ENCODE measurements around the gene TAS1R1. TPM values are rescaled to one million over a fixed set of nuclear protein-coding genes. Genes with fewer than 3 reads are reported as not detected.

TAS1R1 gene
- total RNA-seq, 1 experiment from 2014 or later = 0.10 TPM

Other genes with a start within 250 kb of the TAS1R1 start
- 68.9 and 76.3 TPM in 2 replicates for gene ACOT7, start 161.5 kb upstream of the TAS1R1 start, total RNA-seq (2014; rRNA removed; shearing (Covaris generic))
- 0.04 and 0.62 TPM in 2 replicates for gene HES2, start 135.4 kb upstream of the TAS1R1 start, total RNA-seq (2014; rRNA removed; shearing (Covaris generic))
- 8.7 and 9.3 TPM in 2 replicates for gene ESPN, start 130.5 kb upstream of the TAS1R1 start, total RNA-seq (2014; rRNA removed; shearing (Covaris generic))
- gene TNFRSF25, start 89.1 kb upstream of the TAS1R1 start, total RNA-seq (2014; rRNA removed; shearing (Covaris generic)) = 5.4 and 15.7 TPM in 2 replicates
- 17.2 and 27.4 TPM in 2 replicates for gene PLEKHG5, start 63.6 kb upstream of the TAS1R1 start, total RNA-seq (2014; rRNA removed; shearing (Covaris generic))
- gene NOL9, start 794 bp upstream of the TAS1R1 start, total RNA-seq (2014; rRNA removed; shearing (Covaris generic)) = 32.7 and 37.2 TPM in 2 replicates
- gene ZBTB48, start 24.7 kb downstream of the TAS1R1 start, total RNA-seq (2014; rRNA removed; shearing (Covaris generic)) = 40.3 and 40.4 TPM in 2 replicates
- 35.0 and 41.1 TPM in 2 replicates for gene KLHL21, start 47.6 kb downstream of the TAS1R1 start, total RNA-seq (2014; rRNA removed; shearing (Covaris generic))
- 36.6 and 44.5 TPM in 2 replicates for gene PHF13, start 58.4 kb downstream of the TAS1R1 start, total RNA-seq (2014; rRNA removed; shearing (Covaris generic))
- gene THAP3, start 69.6 kb downstream of the TAS1R1 start, total RNA-seq (2014; rRNA removed; shearing (Covaris generic)) = 47.7 and 62.9 TPM in 2 replicates
- 75.8 and 79.9 TPM in 2 replicates for gene DNAJC11, start 146.5 kb downstream of the TAS1R1 start, total RNA-seq (2014; rRNA removed; shearing (Covaris generic))
- 98.8 and 102 TPM in 2 replicates for gene CAMTA1, start 230.1 kb downstream of the TAS1R1 start, total RNA-seq (2014; rRNA removed; shearing (Covaris generic))